IPS-20b (cell line): ENCODE measurements around the gene UPK2.

ENCODE experiments used
- H3K27ac ChIP-seq: one replicate; pipeline ENCODE4 v1.5.1; 2013; ENCODE audit warnings: low read length
- H3K27me3 ChIP-seq: 2 replicates; pipeline ENCODE4 v1.6.1; 2013; ENCODE audit warnings: mild to moderate bottlenecking, low read length, inconsistent platforms; ENCODE audit not compliant: insufficient read depth
- H3K36me3 ChIP-seq: 2 replicates; pipeline ENCODE4 v1.6.1; 2013; ENCODE audit warnings: low read depth, mild to moderate bottlenecking, inconsistent platforms, low read length, moderate library complexity; ENCODE audit not compliant: insufficient read depth
- H3K4me1 ChIP-seq: 2 replicates; pipeline ENCODE4 v1.6.1; 2013; ENCODE audit warnings: mild to moderate bottlenecking, control low read depth, inconsistent platforms, low read length, moderate library complexity; ENCODE audit not compliant: insufficient read depth
- H3K4me3 ChIP-seq: 2 replicates; pipeline ENCODE4 v1.5.1; 2013; ENCODE audit warnings: mild to moderate bottlenecking, low read length, inconsistent platforms
- H3K9ac ChIP-seq: 2 replicates; pipeline ENCODE4 v1.6.1; 2013; ENCODE audit warnings: low read depth, mild to moderate bottlenecking, inconsistent platforms, low read length, moderate library complexity
- H3K9me3 ChIP-seq: 2 replicates; pipeline ENCODE4 v1.6.1; 2013; ENCODE audit warnings: mild to moderate bottlenecking, low read depth, low read length, inconsistent platforms; ENCODE audit not compliant: insufficient read depth

Gene UPK2

DNA sequence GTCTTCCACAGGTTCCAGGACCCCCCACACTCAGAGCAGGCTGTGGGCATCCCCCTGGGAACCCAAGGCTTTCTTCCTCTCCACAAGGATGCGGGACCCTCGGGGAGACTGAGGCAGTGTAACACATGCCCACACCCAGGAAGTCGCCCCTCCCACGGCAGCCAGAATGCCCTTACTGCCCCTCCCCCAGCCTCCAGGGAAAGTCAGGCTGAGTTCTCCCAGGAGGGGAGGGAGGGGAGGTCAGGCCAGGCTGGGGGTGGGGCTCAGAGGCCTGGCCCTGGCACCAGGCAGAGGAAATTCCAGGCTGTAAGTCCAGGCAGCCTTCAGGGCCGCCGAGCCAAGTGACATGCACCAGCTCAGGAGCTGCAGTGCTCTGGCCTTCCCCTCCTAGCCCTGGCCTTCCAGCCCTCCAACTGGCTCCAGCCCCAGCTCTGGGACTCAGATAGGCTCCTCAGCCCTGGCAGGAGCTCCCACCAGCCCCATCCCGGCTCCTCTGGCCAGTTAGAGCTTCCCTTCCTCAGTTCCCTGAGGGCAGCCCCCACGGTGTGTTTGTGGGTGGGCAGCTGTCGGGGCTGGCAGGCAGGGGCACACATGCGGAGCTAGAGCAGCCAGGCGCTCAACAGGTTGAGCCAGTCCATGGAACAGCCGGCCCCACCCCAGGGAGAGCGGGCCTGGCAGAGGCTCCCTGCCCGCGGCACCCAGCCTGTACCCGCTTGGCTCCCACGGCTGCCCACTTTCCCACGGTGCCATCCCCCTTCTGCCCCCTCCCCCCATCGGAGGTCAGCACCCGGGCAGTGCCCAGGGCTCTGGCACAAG lies 34.0 kb upstream of the UPK2 start:
- H3K4me3 ChIP-seq: peak overlapping the region; percentile 55
- H3K27me3 ChIP-seq: peaks cover 11% of the 10 kb centered on the region
- no peaks in the 10 kb centered on the region for H3K9me3 ChIP-seq
- no peaks in the 10 kb centered on the region for H3K36me3 ChIP-seq
- H3K9ac ChIP-seq: peak overlapping the region; percentile 50; the same call in 1 of the 2 replicates
- H3K27ac ChIP-seq: peak overlapping the region; percentile 35
- H3K4me1 ChIP-seq: peaks cover 64% of the 10 kb centered on the region

DNA sequence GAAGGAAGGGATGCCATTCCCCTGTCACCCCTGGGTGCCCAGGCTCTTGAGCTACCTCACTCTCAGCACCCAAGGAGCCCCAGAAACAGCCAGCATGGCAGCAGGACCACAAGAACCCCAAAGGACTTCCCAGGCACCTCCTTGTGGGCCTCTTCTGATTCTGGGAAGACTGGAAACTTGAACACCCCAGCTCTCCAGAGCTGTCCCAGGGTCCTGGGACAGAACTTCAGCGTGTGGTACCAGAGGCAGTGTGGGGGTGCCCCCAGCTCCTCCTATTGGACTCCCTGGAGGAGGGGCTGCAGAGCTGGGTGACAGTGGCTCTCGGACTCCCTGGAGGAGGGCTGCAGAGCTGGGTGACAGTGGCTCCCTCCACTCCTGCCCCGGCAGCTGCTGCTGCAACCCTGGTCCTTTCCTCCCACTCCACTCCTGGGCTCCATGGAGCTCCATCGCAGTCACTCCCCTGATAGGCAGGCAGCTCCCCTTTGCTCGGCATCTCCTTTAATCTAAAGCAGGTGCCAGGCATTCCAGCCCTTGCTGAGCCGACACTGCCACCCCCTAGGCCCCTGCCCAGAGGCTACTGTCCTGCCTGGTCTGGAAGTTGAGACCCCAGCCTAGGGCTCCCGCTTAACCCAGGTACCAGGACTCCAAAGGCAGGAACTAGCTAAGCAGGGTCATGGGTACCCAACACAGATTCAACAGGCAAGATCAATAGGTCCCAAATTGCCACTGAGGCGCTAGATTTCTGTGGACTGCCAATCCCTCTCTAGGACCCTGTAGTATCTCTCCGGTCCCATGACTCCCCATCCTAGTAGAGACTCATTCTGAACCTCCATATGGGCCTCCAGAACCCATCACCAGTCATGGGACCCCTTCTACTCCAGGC lies 33.1 kb upstream of the UPK2 start:
- peak overlapping the region; percentile 98 for H3K4me3 ChIP-seq
- H3K27ac ChIP-seq: no peak overlapping the region
- no peaks in the 10 kb centered on the region for H3K36me3 ChIP-seq
- H3K9me3 ChIP-seq: no peaks in the 10 kb centered on the region
- H3K4me1 ChIP-seq: peaks cover 62% of the 10 kb centered on the region
- H3K9ac ChIP-seq: peak overlapping the region; percentile 75; the same call in 1 of the 2 replicates
- H3K27me3 ChIP-seq: peaks cover 16% of the 10 kb centered on the region

DNA sequence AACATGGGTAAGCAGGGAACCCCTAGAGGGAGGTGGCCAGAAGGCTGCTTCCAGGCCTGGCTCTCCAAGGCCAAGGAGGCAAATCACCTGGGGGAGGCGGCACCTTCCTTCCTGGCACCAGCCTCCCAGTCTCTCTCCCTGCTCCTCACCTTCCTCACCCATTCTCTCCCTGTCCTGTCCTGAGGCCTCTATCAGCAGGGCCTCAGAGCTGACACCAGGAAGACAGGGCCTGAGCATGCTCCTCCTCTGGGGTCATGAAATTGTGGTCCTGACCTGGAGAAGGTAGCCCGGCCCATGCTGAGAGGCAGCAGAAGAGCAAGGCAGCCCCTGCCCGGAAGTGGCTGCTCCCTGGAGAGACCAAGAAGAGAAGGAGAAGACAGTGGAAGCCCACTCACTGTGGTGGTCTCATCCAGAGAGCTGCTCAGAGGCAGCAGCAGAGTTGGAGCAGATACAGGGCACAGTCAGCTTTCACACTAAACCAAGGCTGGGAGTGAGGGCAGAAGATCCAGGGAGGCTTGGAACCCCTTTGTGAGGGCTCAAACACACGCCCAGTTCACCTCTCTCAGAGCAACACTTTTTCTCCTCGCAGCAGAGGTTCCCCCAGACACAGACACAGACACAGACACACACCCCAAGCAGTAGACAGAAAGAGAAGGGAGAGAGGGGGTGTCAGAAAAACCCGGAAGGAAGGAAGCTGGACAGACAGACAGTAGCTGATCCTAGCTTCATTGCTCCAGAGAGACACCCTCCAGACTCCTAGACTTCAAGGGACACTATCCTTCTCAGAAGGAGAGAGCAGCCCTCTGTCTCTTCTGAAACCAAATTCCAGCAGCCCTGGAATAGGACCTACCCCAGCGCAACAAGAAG lies 32.1 kb upstream of the UPK2 start:
- Histone ChIP-seq H3K9ac (peak overlapping the region; percentile 75; the same call in 1 of the 2 replicates), H3K36me3 (no peaks in the 10 kb centered on the region), H3K9me3 (no peaks in the 10 kb centered on the region), H3K4me3 (peak overlapping the region; percentile 98), H3K4me1 (peaks cover 56% of the 10 kb centered on the region), H3K27ac (no peak overlapping the region), H3K27me3 (peaks cover 16% of the 10 kb centered on the region)

DNA sequence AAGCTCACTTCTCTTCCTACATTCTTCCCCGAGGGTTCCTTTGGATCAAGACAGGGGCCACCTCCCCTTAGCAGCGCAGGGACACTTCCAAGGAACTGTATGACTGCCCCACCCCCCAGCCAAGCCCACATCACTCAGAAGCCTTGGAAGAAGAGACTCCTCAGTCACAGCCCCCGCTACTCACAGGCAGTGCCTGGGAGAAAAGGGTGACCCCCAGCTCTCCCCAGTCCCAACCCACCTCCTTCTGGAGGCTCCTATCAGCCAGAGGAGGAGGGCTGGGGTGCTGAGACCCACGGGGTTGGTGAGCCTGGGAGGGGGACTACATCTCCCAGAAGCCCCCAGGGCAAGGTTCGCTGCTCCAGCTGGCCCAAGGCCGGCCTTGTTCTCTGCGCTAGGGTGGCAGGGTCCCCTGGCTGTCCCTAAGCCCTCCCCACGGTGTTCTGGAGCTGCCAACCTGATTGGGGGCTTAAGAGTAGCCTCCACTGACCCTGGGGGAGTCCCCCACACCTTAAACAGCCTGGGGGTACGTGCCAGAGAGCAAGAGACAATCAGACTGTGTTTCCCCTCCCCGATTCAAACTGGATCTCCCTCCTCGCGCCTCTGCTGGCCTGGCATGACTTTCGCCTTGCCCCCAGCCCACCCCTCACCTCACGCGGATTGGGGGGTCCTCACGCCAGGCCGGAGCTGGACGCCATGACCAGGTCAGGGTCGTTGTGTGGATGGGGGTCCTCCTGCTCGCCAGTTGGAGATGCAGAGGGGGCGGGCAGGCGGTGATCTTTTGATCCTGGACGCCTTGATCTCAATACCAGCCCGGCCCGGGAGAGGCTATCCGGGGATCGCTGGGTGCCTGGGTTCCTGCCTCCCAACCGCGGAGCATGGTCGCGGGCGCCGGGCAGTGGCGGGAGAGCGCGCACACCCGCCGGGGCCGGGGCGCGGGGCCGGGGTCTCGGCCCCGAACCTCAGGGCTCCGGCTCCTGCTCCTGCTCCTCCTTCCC lies 31.2 kb upstream of the UPK2 start:
- Histone ChIP-seq H3K27ac (no peak overlapping the region), H3K9ac (peak overlapping the region; percentile 75; the same call in 1 of the 2 replicates), H3K4me1 (peaks cover 47% of the 10 kb centered on the region), H3K27me3 (peaks cover 16% of the 10 kb centered on the region), H3K36me3 (no peaks in the 10 kb centered on the region), H3K9me3 (no peaks in the 10 kb centered on the region), H3K4me3 (peak overlapping the region; percentile 98)

DNA sequence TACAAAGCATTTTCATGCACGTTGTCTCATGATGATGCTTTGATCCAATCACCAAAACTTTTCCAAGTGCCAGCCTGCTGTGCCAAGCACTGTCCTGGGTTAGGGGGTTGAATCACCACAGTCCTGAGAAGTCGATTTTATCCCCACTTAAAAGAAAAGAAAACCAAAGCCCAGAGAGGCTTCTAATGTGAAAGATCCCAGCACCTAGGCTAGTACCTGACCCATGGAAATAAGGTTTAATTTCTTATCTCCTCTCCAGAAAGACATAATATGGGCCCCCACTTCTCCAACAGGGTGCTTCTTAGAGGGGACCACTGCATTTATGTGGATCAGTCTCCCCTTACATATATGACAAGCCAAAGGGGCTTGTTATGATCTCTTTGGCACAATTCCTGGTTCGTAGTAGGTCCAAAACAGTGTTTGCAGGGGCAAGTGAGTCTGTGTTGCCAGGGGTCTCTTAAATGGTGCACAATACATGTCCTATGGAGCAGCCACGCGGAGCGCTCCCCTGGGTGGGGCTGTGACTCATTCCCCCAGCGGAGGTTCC lies 28.5 kb upstream of the UPK2 start:
- no peak overlapping the region for H3K27ac ChIP-seq
- peak overlapping the region; percentile 84 for H3K4me3 ChIP-seq

DNA sequence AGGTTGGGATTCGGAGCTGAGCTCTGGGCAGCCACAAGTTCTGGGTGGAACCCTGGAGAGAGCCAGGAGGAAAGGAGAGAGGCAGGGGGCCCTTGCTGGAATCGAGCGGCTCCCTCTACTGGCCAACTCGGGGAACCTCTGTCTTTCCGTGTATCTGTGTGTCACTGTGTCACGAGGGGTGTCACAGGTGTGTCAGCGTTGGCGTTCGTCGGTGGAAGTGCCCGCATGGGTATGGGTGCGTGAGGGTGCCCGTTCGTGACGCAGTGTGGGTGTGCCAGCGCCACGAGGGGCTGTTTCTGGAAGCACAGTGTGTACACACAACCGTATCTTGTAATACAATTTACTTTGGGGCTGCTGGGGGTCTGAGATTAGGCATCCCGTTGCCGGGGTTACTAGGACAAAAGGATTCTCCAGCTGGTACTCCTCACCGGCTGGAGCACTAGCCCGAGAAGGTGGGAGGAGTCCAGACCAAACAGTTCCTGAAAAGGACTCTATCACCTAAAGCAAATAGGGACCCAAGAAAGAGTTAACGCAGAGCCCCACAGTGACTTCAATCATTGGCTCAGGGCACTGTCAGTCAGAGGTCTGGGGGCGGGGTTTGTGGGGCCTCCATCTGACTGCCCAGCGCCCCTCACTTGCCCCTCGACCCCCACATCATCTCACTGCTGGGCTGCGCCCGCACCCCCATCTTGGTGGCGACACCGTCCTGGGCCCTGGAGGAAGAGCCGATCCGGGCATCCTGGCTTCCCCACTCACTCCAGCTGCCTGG lies 27.8 kb upstream of the UPK2 start:
- no peak overlapping the region for H3K27ac ChIP-seq
- H3K36me3 ChIP-seq: no peaks in the 10 kb centered on the region
- H3K9ac ChIP-seq: peak overlapping the region; percentile 82; the same call in 1 of the 2 replicates
- peaks cover 30% of the 10 kb centered on the region for H3K27me3 ChIP-seq
- H3K4me1 ChIP-seq: peaks cover 27% of the 10 kb centered on the region
- H3K9me3 ChIP-seq: no peaks in the 10 kb centered on the region
- H3K4me3 ChIP-seq: peak overlapping the region; percentile 84

More for the DNA sequence above, 28.5 kb upstream of the UPK2 start:
- no peak overlapping the region; the same call in 1 of the 2 replicates for H3K9ac ChIP-seq
- peaks cover 30% of the 10 kb centered on the region for H3K27me3 ChIP-seq
- no peaks in the 10 kb centered on the region for H3K36me3 ChIP-seq
- H3K4me1 ChIP-seq: peaks cover 33% of the 10 kb centered on the region
- no peaks in the 10 kb centered on the region for H3K9me3 ChIP-seq

DNA sequence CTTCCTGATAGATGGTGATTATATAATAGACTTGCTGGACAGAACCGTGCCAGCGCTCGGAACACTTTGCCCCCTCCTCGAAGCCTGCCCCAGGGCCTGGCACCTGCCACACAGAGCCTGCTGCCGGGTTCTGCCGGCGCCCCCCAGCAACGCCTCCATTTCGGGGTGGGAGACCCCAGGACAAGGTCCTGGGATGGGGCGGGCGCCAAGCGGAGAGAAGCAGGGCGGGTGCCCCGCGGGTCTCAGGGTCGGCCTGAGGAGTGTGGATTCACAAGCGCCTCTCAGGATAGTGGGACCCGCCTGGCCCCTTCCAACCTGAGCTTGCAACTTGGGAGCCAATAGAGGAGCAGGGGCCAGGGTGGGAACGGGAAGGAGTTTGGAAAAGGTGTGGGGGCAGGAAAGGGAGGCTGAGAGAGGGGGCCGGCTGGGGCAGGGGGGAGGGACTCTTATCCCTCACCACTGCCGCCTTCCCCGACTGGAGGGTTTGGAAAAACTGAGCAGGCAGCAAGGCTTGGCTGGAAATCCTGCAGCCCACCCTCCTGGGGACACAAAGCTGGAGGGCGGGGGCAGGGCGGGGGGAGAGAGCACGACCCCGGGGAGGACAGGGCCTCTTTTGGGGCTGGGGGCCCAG lies 27.1 kb upstream of the UPK2 start:
- peak overlapping the region; percentile 59 for H3K27ac ChIP-seq
- peak overlapping the region; percentile 82; the same call in 1 of the 2 replicates for H3K9ac ChIP-seq
- H3K4me3 ChIP-seq: peak overlapping the region; percentile 84
- peaks cover 20% of the 10 kb centered on the region for H3K4me1 ChIP-seq
- no peaks in the 10 kb centered on the region for H3K36me3 ChIP-seq
- no peaks in the 10 kb centered on the region for H3K9me3 ChIP-seq
- peaks cover 30% of the 10 kb centered on the region for H3K27me3 ChIP-seq

DNA sequence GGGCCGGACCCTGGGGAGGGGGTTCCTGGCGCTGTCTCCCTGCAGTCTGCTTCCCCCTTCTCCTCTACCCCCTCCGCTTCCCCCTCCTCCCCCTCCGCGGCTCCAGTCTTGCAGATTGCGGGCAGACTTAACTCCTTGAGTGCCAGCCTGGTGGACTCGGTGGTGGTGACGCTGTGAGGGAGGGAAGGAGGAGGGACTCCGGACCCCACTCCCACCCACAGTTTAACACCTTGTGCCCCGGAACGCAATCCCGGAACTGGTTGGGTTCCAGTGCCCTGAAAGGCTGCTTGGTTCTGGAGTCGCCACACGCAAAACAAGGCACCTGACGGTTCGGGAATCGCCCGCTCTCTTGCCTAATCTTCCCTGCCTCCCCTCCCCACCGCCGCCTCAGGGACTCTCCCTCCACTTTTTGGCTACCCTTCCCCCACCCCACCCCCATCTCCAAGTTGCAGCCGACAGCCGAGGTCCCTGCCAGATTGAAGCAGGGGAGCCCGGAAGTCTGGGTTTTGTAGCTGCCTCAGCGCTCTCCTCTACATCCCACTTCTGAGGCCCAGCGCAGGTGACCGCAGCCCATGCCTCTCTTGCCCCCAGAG lies 26.5 kb upstream of the UPK2 start:
- no peaks in the 10 kb centered on the region for H3K9me3 ChIP-seq
- H3K4me1 ChIP-seq: peaks cover 16% of the 10 kb centered on the region
- H3K27me3 ChIP-seq: peaks cover 30% of the 10 kb centered on the region
- H3K27ac ChIP-seq: peak overlapping the region; percentile 59
- peak overlapping the region; percentile 84 for H3K4me3 ChIP-seq
- H3K36me3 ChIP-seq: no peaks in the 10 kb centered on the region
- peak overlapping the region; percentile 82; the same call in 1 of the 2 replicates for H3K9ac ChIP-seq

DNA sequence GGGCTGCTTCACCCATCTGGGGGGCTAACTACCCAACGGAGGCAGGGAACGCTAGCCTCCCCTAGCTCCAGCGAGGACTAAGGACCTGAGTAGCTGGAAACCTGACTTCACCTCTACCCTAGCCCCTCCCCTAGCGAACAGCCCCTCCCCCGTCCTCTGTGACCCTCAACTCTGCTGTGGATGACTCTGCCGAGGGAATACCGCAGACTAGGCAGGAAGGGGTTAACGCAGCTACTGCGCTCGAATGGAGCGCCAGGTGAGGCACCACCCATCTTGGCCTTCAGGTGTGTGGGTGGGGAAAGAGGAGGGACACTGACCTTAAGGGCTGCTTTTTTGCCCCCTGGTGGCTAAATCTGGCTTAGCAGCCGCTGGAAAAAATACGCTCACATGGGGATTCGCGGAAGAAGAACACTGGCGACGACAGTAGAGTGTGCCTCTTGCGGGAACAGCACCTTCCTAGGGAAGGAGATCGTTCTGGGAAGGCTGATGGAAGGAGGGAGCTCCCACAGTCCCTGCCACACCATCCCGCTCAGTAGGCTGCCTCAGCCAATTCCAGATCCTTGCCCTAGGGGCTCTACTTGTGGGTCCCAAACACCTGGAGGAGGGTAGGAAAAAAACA lies 25.9 kb upstream of the UPK2 start:
- H3K4me1 ChIP-seq: peaks cover 16% of the 10 kb centered on the region
- peak overlapping the region; percentile 84 for H3K4me3 ChIP-seq
- peaks cover 30% of the 10 kb centered on the region for H3K27me3 ChIP-seq
- no peaks in the 10 kb centered on the region for H3K9me3 ChIP-seq
- H3K36me3 ChIP-seq: no peaks in the 10 kb centered on the region
- peak overlapping the region; percentile 82; the same call in 1 of the 2 replicates for H3K9ac ChIP-seq
- peak overlapping the region; percentile 59 for H3K27ac ChIP-seq
